GM23338 (cell line): ENCODE measurements around the gene MYLK. TPM values are rescaled to one million over a fixed set of nuclear protein-coding genes. Genes with fewer than 3 reads are reported as not detected.
"Not testable (repeated sequence)": the region's sequence is repeated elsewhere in the genome, so short reads cannot be mapped to it uniquely, and the experiment has no call there.

Experiments
- ATAC-seq: fragments of 200-7000 bp; cut with Tn5 transposase; 3 replicates; pipeline ENCODE4 v1.9.1; 2020
- DNase-seq: peaks from one replicate; pipeline ENCODE4 v3.0.0-alpha.2; 2015; ENCODE audit warnings: low spot score
- H2AFZ ChIP-seq: fragments of 200-600 bp; sonication (generic); 2 replicates; pipeline ENCODE4 v1.8.0; 2016; ENCODE audit warnings: antibody characterized with exemption, mild to moderate bottlenecking, moderate library complexity
- H3F3A ChIP-seq: fragments of 200-600 bp; sonication (generic); replicated peaks from 2 replicates; pipeline ENCODE4 v1.8.0; 2017; ENCODE audit warnings: antibody characterized with exemption, mixed run types, low read depth
- H3K27ac ChIP-seq: fragments of 200-600 bp; sonication (generic); 2 replicates; pipeline ENCODE4 v1.6.1; 2016; ENCODE audit warnings: low read depth
- H3K27me3 ChIP-seq: fragments of 200-600 bp; sonication (generic); 2 replicates; pipeline ENCODE4 v1.8.0; 2016; ENCODE audit warnings: mild to moderate bottlenecking, mixed run types, moderate library complexity; ENCODE audit not compliant: insufficient read depth
- H3K36me3 ChIP-seq: fragments of 200-600 bp; sonication (generic); 2 replicates; pipeline ENCODE4 v1.8.0; 2016; ENCODE audit warnings: mild to moderate bottlenecking; ENCODE audit not compliant: insufficient read depth
- H3K4me1 ChIP-seq: fragments of 200-600 bp; sonication (generic); 2 replicates; pipeline ENCODE4 v1.8.0; 2016; ENCODE audit warnings: mild to moderate bottlenecking, moderate library complexity; ENCODE audit not compliant: insufficient read depth
- H3K4me2 ChIP-seq: fragments of 200-600 bp; sonication (generic); 2 replicates; pipeline ENCODE4 v1.7.1; 2017; ENCODE audit warnings: mixed run types
- H3K4me3 ChIP-seq: fragments of 200-600 bp; sonication (generic); 2 replicates; pipeline ENCODE4 v1.6.1; 2016; ENCODE audit warnings: mixed run types
- H3K79me2 ChIP-seq: fragments of 200-600 bp; sonication (generic); replicated peaks from 2 replicates; pipeline ENCODE4 v1.8.0; 2017; ENCODE audit warnings: mild to moderate bottlenecking; ENCODE audit not compliant: insufficient read depth
- H3K9me2 ChIP-seq: fragments of 200-600 bp; sonication (generic); 2 replicates; pipeline ENCODE4 v1.8.0; 2017; ENCODE audit not compliant: insufficient read depth
- H4K20me1 ChIP-seq: fragments of 200-600 bp; sonication (generic); replicated peaks from 2 replicates; pipeline ENCODE4 v1.8.0; 2017; ENCODE audit warnings: mild to moderate bottlenecking; ENCODE audit not compliant: insufficient read depth
- H3K27ac Mint-ChIP-seq: 2 replicates; pipeline ENCODE4 v1.8.0; 2020; ENCODE audit warnings: inconsistent platforms, mild to moderate bottlenecking, moderate library complexity, mixed read lengths
- H3K27me3 Mint-ChIP-seq: 3 replicates; pipeline ENCODE4 v1.8.0; 2022; ENCODE audit warnings: low read depth, mild to moderate bottlenecking, moderate library complexity, mixed read lengths, inconsistent platforms; ENCODE audit not compliant: insufficient read depth, poor library complexity
- H3K36me3 Mint-ChIP-seq: 3 replicates; pipeline ENCODE4 v1.8.0; 2021; ENCODE audit warnings: low read depth, mild to moderate bottlenecking, inconsistent platforms, moderate library complexity, mixed read lengths
- H3K4me1 Mint-ChIP-seq: 3 replicates; pipeline ENCODE4 v1.8.0; 2020; ENCODE audit warnings: mild to moderate bottlenecking, inconsistent platforms, mixed read lengths
- H3K4me3 Mint-ChIP-seq: 3 replicates; pipeline ENCODE4 v1.8.0; 2021; ENCODE audit warnings: moderate library complexity, mild to moderate bottlenecking, inconsistent platforms, mixed read lengths
- H3K9me3 Mint-ChIP-seq: 3 replicates; pipeline ENCODE4 v1.8.0; 2020; ENCODE audit warnings: moderate library complexity, mild to moderate bottlenecking, inconsistent platforms, mixed read lengths
- CREB1 ChIP-seq: fragments of 250-450 bp; sonication (Bioruptor Pico); IDR thresholded peaks from 2 replicates; pipeline ENCODE4 v1.5.0; 2020; ENCODE audit warnings: low read depth, mild to moderate bottlenecking, moderate library complexity
- EZH2phosphoT487 ChIP-seq: fragments of 200-600 bp; sonication (generic); IDR thresholded peaks from one replicate; pipeline ENCODE4 v1.8.1; 2018; ENCODE audit warnings: antibody characterized with exemption; ENCODE audit not compliant: unreplicated experiment
- POLR2AphosphoS5 ChIP-seq: IDR thresholded peaks from 2 replicates; pipeline ENCODE4 v1.6.1; 2016; ENCODE audit warnings: antibody characterized with exemption, low read depth
- REST ChIP-seq: IDR thresholded peaks from one replicate; pipeline ENCODE4 v1.6.1; 2018; ENCODE audit warnings: antibody characterized with exemption; ENCODE audit not compliant: unreplicated experiment
- ZNF331 ChIP-seq: fragments of 250-450 bp; sonication (Bioruptor Pico); IDR thresholded peaks from 2 replicates; pipeline ENCODE4 v1.5.0; 2020; ENCODE audit warnings: low read depth, mild to moderate bottlenecking, moderate library complexity
- polyA plus RNA-seq: library from polyadenylated mRNA; unstranded; fragments of >200 nt; fragmentation: Nextera tagmentation; extraction: Ambion mirVana; gene quantifications from 2 replicates; pipeline ENCODE4 v1.2.1, GENCODE V29; 2016
- total RNA-seq: library from RNA; depleted of rRNA; stranded (reverse); fragments of >200 nt; shearing (Covaris generic); gene quantifications from 2 replicates; pipeline ENCODE4 v1.2.3, GENCODE V29; 2014

Gene MYLK
- total and polyA plus RNA-seq, 2 experiments from 2014 or later = 11.5 to 17.9 TPM

- TF ChIP-seq EZH2phosphoT487 (no peak), REST (no peak)
Observed at GRCh38 chr3:123705488-123706285, 178.4 kb downstream of the MYLK start (continued).

- H3K4me2 ChIP-seq, H3K4me3 Mint-ChIP-seq, H3K4me1 Mint-ChIP-seq, H3K27me3 ChIP-seq, H3K27ac ChIP-seq, H3K36me3 Mint-ChIP-seq, H3F3A ChIP-seq, H3K9me3 Mint-ChIP-seq, H3K4me3 ChIP-seq, DNase-seq, H4K20me1 ChIP-seq, H3K79me2 ChIP-seq, H2AFZ ChIP-seq, H3K9me2 ChIP-seq, H3K4me1 ChIP-seq, ATAC-seq, H3K27ac Mint-ChIP-seq, H3K36me3 ChIP-seq, H3K27me3 Mint-ChIP-seq: not testable (repeated sequence)
Observed at GRCh38 chr3:123703663-123704062, 180.5 kb downstream of the MYLK start.

- no peak overlapping the region for H3K4me2 ChIP-seq
- H3K36me3 ChIP-seq = no peaks in the 10 kb centered on the region
- H3K4me1 ChIP-seq = no peaks in the 10 kb centered on the region
- H3K79me2 ChIP-seq = no peaks in the 10 kb centered on the region
- TF ChIP-seq CREB1 (CRISPR knock-in tag) (no peak), ZNF331 (CRISPR knock-in tag) (no peak), POLR2AphosphoS5 (no peak)
- no peak overlapping the region for H3K4me3 ChIP-seq
- H4K20me1 ChIP-seq = no peaks in the 10 kb centered on the region
- Mint-ChIP-seq H3K27me3 (peaks cover 8% of the 10 kb centered on the region), H3K36me3 (0 out of 3 replicates have a peak, but pooled peaks cover 5% of the 10 kb centered on the region), H3K9me3 (peaks cover 3% of the 10 kb centered on the region; the same call in 1 of the 3 replicates), H3K4me1 (peaks cover 4% of the 10 kb centered on the region), H3K4me3 (no peak overlapping the region), H3K27ac (no peak overlapping the region)
- no peaks in the 10 kb centered on the region for H3K9me2 ChIP-seq
- no peak overlapping the region for H3K27ac ChIP-seq
- no peaks in the 10 kb centered on the region for H3K27me3 ChIP-seq
- H2AFZ ChIP-seq = no peak overlapping the region
- DNase-seq (no peak), ATAC-seq (no peak)
- H3F3A ChIP-seq = no peaks in the 10 kb centered on the region
Observed at GRCh38 chr3:123702720-123703119, 181.4 kb downstream of the MYLK start.
